ENCODE measurements around the gene ATXN7L3. TPM values are rescaled to one million over a fixed set of nuclear protein-coding genes. Genes with fewer than 3 reads are reported as not detected.
A peak's percentile ranks its signal among the peaks of the same experiment; 100 is the strongest.
"Not testable (repeated sequence)": the region's sequence is repeated elsewhere in the genome, so short reads cannot be mapped to it uniquely, and the experiment has no call there.

Gene ATXN7L3
- 64.5 TPM for total RNA-seq
- long read RNA-seq, partial matches to known transcripts = 0 of 15 reads
- long read RNA-seq, other reads (novel, unspliced or antisense) = 15 of 15 reads

- DNase-seq (ENCODE audit: low spot score) = peak; percentile 100
Observed at GRCh38 chr17:44199553-44200477, at the start of gene ATXN7L3. ATXN7L3 (minus strand) TSS chr17:44199884; CDS start chr17:44198070, 1,814 bp downstream.

GRCh38 chr17:44247876-44248736, 48.4 kb upstream of the ATXN7L3 start:
- no peak for DNase-seq (ENCODE audit: low spot score)

- no peak for DNase-seq (ENCODE audit: low spot score)
Observed at GRCh38 chr17:44247440-44247841, 47.8 kb upstream of the ATXN7L3 start.

GRCh38 chr17:44241106-44241624, 41.5 kb upstream of the ATXN7L3 start:
- no peak for DNase-seq (ENCODE audit: low spot score)

- not testable (repeated sequence) for DNase-seq (ENCODE audit: low spot score)
Observed at GRCh38 chr17:44237886-44238285, 38.2 kb upstream of the ATXN7L3 start.

- no peak for DNase-seq (ENCODE audit: low spot score)
Observed at GRCh38 chr17:44236444-44236991, 36.8 kb upstream of the ATXN7L3 start.

GRCh38 chr17:44235583-44235936, 35.9 kb upstream of the ATXN7L3 start:
- no peak for DNase-seq (ENCODE audit: low spot score)

- DNase-seq (ENCODE audit: low spot score) = no peak
Observed at GRCh38 chr17:44233582-44233981, 33.9 kb upstream of the ATXN7L3 start.

- DNase-seq (ENCODE audit: low spot score) = no peak
Observed at GRCh38 chr17:44232061-44232460, 32.4 kb upstream of the ATXN7L3 start.

- no peak for DNase-seq (ENCODE audit: low spot score)
Observed at GRCh38 chr17:44230140-44230539, 30.5 kb upstream of the ATXN7L3 start.

- no peak for DNase-seq (ENCODE audit: low spot score)
Observed at GRCh38 chr17:44229090-44229489, 29.4 kb upstream of the ATXN7L3 start.

- no peak for DNase-seq (ENCODE audit: low spot score)
Observed at GRCh38 chr17:44223541-44224071, 23.9 kb upstream of the ATXN7L3 start.

- peak; percentile 92 for DNase-seq (ENCODE audit: low spot score)
Observed at GRCh38 chr17:44222112-44222869, 22.6 kb upstream of the ATXN7L3 start.

GRCh38 chr17:44221862-44222111, 22.1 kb upstream of the ATXN7L3 start:
- DNase-seq (ENCODE audit: low spot score) = no peak

- DNase-seq (ENCODE audit: low spot score) = no peak
Observed at GRCh38 chr17:44221084-44221861, 21.6 kb upstream of the ATXN7L3 start.

GRCh38 chr17:44220213-44221083, 20.8 kb upstream of the ATXN7L3 start:
- no peak for DNase-seq (ENCODE audit: low spot score)

- DNase-seq (ENCODE audit: low spot score) = no peak
Observed at GRCh38 chr17:44219616-44220212, 20.0 kb upstream of the ATXN7L3 start, which contains the start of gene UBTF. UBTF (minus strand) TSS chr17:44219675; CDS start chr17:44218229, 1,446 bp downstream.

GRCh38 chr17:44219108-44219615, 19.5 kb upstream of the ATXN7L3 start:
- DNase-seq (ENCODE audit: low spot score) = peak; percentile 92
